ENCODE results near the gene SLC4A3. TPM values are rescaled to one million over a fixed set of nuclear protein-coding genes. Genes with fewer than 3 reads are reported as not detected.
A peak's percentile ranks its signal among the peaks of the same experiment; 100 is the strongest.

Gene SLC4A3
- total and polyA plus RNA-seq, 2 donors (not counting 3 experiments of a cell fraction or from before 2014, with no cell fraction given): 0.29 to 0.35 TPM

- POLR2A ChIA-PET: no interaction called here
Observed at GRCh38 chr2:219645631-219646527, 18.4 kb downstream of the SLC4A3 start.

GRCh38 chr2:219648176-219648575 lies 20.7 kb downstream of the SLC4A3 start:
- H3K27me3 ChIP-seq (ENCODE audit: control insufficient read depth in 2 of 2, insufficient read depth in 2 of 2, low read length in 2 of 2): peaks cover 5 to 12% of the 10 kb centered on the region in 2 experiments
- H3K9me3 ChIP-seq (replicated peaks; ENCODE audit: control insufficient read depth, insufficient read depth, low read length): no peaks in the 10 kb centered on the region
- H3K27ac ChIP-seq (ENCODE audit: insufficient read depth, low read depth, low read length): no peak overlapping the region
- DNase-seq (ENCODE audit: low read depth, low spot score) (no peak), FAIRE-seq (no peak)
- H3K4me2 ChIP-seq (ENCODE audit: insufficient read depth, low read length): no peak overlapping the region
- BruUV-seq (replicated peaks): no TSS peak
- H3K36me3 ChIP-seq (ENCODE audit: control insufficient read depth in 2 of 2, extremely low read depth in 1 of 2, insufficient read depth in 2 of 2, low read length in 2 of 2): no peaks in the 10 kb centered on the region
- ChIA-PET CTCF (no interaction called here), POLR2A (no interaction called here)
- H2AFZ ChIP-seq (ENCODE audit: low read depth, low read length): no peak overlapping the region
- H3K9me1 ChIP-seq (replicated peaks; ENCODE audit: control insufficient read depth, extremely low read depth, insufficient read depth, low read length): no peaks in the 10 kb centered on the region
- intact Hi-C loops (cut with micrococcal nuclease): no loop called here
- no peak overlapping the region for H3K9ac ChIP-seq (replicated peaks; ENCODE audit: extremely low read depth, insufficient read depth, low read length)
- H4K20me1 ChIP-seq (replicated peaks; ENCODE audit: control insufficient read depth, extremely low read depth, insufficient read depth, low read length): no peaks in the 10 kb centered on the region
- dilution Hi-C loops (cut with MboI; ENCODE audit: extremely low pct_ligation_motif_present, low sequenced_read_pairs): no loop called here
- no peak overlapping the region for H3K4me3 ChIP-seq (replicated peaks in 1 of 3; ENCODE audit: insufficient read depth in 1 of 3, low read depth in 1 of 3, low read length in 3 of 3)
- no peaks in the 10 kb centered on the region for H3K79me2 ChIP-seq (ENCODE audit: control insufficient read depth, insufficient read depth, low read length)
- TF ChIP-seq MYC (IDR thresholded peaks at IDR 0.05; ENCODE audit: low read depth, low read length) (no peak), POLR2A (IDR thresholded peaks at IDR 0.05; ENCODE audit: low read depth, low read length) (no peak)
- H3K4me1 ChIP-seq (ENCODE audit: control insufficient read depth, extremely low read depth, insufficient read depth, low read length): no peaks in the 10 kb centered on the region

More at GRCh38 chr2:219645631-219646527, 18.4 kb downstream of the SLC4A3 start:
- no peaks in the 10 kb centered on the region for H4K20me1 ChIP-seq (replicated peaks; ENCODE audit: control insufficient read depth, extremely low read depth, insufficient read depth, low read length)
- DNase-seq (ENCODE audit: low read depth, low spot score): no peak
- no peaks in the 10 kb centered on the region for H3K79me2 ChIP-seq (ENCODE audit: control insufficient read depth, insufficient read depth, low read length)
- H3K27me3 ChIP-seq (ENCODE audit: control insufficient read depth in 2 of 2, insufficient read depth in 2 of 2, low read length in 2 of 2): peaks cover 5 to 12% of the 10 kb centered on the region in 2 experiments
- dilution Hi-C loops (cut with MboI; ENCODE audit: extremely low pct_ligation_motif_present, low sequenced_read_pairs) (no loop called here), intact Hi-C loops (cut with micrococcal nuclease) (no loop called here)
- no peak overlapping the region for H3K4me3 ChIP-seq (replicated peaks in 1 of 3; ENCODE audit: insufficient read depth in 1 of 3, low read depth in 1 of 3, low read length in 3 of 3)
- no peak overlapping the region for H3K4me2 ChIP-seq (ENCODE audit: insufficient read depth, low read length)
- H3K4me1 ChIP-seq (ENCODE audit: control insufficient read depth, extremely low read depth, insufficient read depth, low read length): no peaks in the 10 kb centered on the region
- H3K27ac ChIP-seq (ENCODE audit: insufficient read depth, low read depth, low read length): no peak overlapping the region
- no peak for FAIRE-seq
- BruUV-seq (replicated peaks): no TSS peak
- no peak overlapping the region for H2AFZ ChIP-seq (ENCODE audit: low read depth, low read length)
- no peaks in the 10 kb centered on the region for H3K9me3 ChIP-seq (replicated peaks; ENCODE audit: control insufficient read depth, insufficient read depth, low read length)
- TF ChIP-seq MAX (IDR thresholded peaks at IDR 0.05; ENCODE audit: insufficient read depth, insufficient read length) (no peak), GATA2 (IDR thresholded peaks at IDR 0.05; ENCODE audit: insufficient read depth, insufficient read length, low read depth, low read length) (no peak), FOS (IDR thresholded peaks at IDR 0.05; ENCODE audit: borderline replicate concordance, insufficient read depth, low read length) (peak; percentile 60)
- no peaks in the 10 kb centered on the region for H3K36me3 ChIP-seq (ENCODE audit: control insufficient read depth in 2 of 2, extremely low read depth in 1 of 2, insufficient read depth in 2 of 2, low read length in 2 of 2)
- CTCF ChIA-PET: interaction anchor here (1.0 to 5.4 kb wide), 6 partner anchors 44 to 1928 kb away, joined by 3 to 47 read pairs (median 6); no protein-coding TSS in a partner anchor
- no peak overlapping the region for H3K9ac ChIP-seq (replicated peaks; ENCODE audit: extremely low read depth, insufficient read depth, low read length)
- H3K9me1 ChIP-seq (replicated peaks; ENCODE audit: control insufficient read depth, extremely low read depth, insufficient read depth, low read length): no peaks in the 10 kb centered on the region
